ENCODE data around the gene DNAAF5.
"Not testable (repeated sequence)": the region's sequence is repeated elsewhere in the genome, so short reads cannot be mapped to it uniquely, and the experiment has no call there.

The DNAAF5 gene

GRCh38 chr7:730501-731439, 4.3 kb downstream of the DNAAF5 start:
- DNase-seq (ENCODE audit: low spot score), result no peak

DNA sequence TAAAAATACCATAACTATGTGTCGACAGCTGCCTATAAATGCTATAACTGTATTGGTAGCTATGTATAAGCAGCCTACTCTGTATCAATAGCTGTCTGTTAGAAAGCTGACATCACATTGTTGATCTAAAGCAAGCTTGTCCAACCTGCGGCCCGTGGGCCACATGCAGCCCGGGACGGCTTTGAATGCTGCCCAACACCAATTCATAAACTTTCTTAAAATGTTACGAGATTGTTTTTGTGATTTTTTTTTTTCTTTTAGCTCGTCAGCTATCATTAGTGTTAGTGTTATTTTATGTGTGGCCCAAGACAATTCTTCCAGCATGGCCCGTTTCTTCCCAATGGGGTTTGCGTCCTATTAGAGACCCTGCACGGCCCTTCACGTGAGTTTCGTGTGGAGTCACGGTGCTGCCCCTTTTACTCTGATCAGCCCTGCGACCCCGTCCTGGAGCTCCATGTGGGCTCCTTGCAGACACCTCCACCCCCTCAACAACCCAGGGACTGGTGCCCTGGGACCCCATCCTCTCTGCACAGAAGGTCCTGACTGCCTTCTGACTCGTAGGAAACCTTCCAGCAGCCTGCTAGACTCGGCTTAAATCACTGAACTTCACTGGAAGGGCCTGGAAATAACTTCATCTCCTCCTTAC, 5.1 kb downstream of the DNAAF5 start:
- DNase-seq (ENCODE audit: low spot score), result no peak

- peak; percentile 13 for DNase-seq (ENCODE audit: low spot score)
Observed at GRCh38 chr7:732094-732541, 5.6 kb downstream of the DNAAF5 start.

- DNase-seq (ENCODE audit: low spot score), result no peak
Observed at GRCh38 chr7:732556-732955, 6.1 kb downstream of the DNAAF5 start.

DNA sequence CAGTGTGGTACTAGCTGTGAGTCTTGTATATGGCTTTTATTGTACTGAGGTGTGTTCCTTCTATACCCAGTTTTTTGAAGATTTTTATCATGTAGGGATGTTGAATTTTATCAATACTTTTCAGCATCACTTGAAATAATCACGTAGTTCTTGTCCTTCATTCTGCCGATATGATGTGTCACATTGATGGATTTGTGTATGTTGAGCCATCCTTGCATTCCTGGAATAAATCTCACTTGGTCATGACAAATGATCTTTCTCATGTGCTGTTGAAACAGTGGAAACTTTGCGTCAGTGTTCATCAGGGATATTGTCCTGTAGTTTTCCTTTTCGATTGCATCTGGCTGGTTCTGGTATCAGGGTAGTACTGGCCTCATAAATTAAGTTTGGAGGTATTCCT, 7.7 kb downstream of the DNAAF5 start:
- DNase-seq (ENCODE audit: low spot score), result no peak

DNA sequence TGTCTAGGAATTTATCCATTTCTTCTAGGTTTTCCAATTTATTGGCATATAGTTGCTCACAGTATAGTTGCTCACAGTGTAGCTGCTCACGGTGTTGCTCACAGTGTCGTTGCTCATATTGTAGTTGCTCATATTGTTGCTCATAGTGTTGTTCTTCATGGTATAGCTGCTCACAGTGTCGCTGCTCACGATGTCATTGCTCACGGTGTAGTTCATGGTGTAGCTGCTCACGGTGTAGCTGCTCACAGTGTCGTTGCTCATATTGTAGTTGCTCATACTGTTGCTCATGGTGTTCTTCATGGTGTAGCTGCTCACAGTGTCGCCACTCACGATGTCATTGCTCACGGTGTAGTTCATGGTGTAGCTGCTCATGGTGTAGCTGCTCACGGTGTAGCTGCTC, 8.3 kb downstream of the DNAAF5 start:
- DNase-seq (ENCODE audit: low spot score), result no peak

- DNase-seq (ENCODE audit: low spot score), result no peak
Observed at GRCh38 chr7:738241-738640, 11.7 kb downstream of the DNAAF5 start.

DNA sequence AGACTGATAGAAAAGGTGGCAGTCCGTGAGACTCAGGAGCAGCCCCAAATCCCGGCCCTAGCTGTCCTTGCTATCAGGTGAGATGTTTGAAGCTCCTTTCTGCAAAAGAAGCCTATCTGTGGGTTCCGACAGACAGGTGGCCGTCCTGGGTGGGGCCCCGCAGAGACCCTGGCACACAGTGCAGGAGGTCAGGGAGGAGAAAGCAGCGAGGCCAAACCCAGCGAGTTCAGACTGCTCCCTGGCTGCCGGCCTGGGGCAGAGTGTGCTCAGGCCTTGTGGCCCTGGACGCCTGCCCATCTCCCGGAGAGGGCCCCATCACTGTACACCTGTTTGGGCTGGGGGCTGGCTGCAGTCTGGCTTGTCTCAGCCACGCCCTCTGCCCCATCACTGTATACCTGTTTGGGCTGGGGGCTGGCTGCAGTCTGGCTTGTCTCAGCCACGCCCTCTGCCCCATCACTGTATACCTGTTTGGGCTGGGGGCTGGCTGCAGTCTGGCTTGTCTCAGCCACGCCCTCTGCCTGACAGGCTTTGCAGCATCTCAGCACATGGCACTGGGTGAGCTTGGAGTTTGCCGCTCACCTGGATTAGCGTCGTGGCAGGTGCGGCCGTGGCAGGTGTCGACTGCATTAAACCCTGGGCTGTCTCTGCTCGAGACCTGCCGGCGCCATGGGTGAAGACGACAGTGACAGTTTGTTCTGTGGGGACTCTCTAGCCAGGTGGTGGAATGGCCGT, 12.4 kb downstream of the DNAAF5 start:
- DNase-seq (ENCODE audit: low spot score), result no peak

GRCh38 chr7:739455-739982, 13.0 kb downstream of the DNAAF5 start:
- DNase-seq (ENCODE audit: low spot score), result no peak

DNA sequence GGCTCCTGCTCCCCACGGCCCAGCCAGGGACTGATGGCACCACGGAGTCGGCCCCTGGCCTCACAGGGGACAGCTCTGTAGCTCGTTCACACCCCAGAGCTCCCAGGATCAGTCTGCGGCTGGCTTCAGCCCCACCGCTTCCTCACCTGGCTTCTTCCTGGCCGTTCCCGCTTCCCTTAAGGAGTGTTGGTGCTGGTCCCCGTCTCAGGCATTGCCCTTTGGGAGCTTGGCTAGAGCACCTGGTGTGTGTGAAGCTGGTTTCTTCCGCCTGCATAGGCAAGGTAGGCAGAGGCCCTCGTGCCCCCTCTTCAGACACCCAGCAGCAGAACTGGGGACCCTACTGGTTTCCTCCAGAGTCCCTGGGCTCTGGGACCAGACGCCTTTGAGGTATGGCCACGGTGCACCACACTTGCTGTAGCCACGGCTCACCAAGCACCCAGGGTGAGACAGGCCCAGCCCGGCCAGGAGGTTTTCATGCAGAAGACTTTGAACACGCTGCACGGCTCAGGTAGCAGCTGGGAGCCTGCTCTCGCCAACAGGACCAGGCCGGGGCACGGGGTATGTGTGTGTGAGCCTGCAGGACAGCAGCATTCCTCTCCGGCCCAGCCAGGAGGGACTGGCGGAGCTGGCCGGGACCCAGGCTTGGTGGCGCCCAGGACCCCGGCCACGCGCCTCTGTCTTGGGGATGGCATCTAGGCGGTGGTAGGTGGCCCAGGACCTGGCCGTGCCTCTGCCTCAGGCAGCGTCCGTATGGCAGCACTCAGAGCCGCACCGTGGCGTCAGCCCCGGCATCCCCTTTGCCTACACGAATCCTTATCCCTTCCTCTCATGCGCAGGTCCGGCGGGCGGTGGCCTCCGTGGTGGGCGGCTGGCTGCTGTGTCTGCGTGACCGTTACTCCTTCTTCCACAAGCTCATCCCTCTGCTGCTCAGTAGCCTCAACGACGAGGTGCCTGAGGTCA, 13.8 kb downstream of the DNAAF5 start:
- no peak for DNase-seq (ENCODE audit: low spot score)

DNA sequence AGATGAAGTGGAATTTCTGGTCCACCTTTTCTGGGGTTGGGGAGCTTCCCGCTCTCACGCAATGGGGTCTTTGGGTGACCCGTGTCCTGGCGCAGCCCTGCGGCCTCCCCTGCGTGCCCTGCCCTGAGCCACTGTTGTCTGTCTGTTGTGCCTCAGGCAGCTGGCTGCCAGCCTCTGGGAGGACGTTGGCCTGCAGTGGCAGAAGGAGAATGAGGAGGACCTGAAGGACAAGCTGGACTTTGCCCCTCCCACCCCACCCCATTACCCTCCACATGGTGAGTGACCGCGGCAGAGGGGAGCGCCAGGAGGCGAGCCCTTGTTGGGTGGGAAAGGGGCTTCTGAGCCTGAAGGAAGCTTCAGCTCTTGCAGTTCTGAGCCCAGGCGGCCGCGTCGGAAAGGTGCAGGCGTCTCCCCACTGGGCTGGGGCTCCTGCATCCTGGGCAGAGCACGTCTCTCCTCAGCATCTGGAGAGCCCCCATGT, 14.7 kb downstream of the DNAAF5 start:
- DNase-seq (ENCODE audit: low spot score), result no peak

GRCh38 chr7:741850-742249, 15.4 kb downstream of the DNAAF5 start:
- no peak for DNase-seq (ENCODE audit: low spot score)

DNA sequence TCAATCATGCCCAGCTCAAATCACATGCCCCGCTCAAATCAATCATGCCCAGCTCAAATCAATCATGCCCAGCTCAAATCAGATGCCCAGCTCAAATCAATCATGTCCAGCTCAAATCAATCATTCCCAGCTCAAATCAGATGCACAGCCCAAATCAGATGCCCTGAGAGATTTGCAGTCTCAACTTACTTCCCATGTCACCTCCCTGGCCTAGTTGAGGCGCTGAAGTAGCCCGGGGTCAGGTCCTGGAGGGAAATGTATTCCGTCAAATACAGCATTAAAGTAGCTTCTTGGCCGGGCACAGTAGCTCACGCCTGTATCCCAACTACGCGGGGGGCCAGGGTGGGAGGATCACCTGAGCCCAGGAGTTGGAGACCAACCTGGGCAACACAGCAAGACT, 16.3 kb downstream of the DNAAF5 start:
- no peak for DNase-seq (ENCODE audit: low spot score)

DNA sequence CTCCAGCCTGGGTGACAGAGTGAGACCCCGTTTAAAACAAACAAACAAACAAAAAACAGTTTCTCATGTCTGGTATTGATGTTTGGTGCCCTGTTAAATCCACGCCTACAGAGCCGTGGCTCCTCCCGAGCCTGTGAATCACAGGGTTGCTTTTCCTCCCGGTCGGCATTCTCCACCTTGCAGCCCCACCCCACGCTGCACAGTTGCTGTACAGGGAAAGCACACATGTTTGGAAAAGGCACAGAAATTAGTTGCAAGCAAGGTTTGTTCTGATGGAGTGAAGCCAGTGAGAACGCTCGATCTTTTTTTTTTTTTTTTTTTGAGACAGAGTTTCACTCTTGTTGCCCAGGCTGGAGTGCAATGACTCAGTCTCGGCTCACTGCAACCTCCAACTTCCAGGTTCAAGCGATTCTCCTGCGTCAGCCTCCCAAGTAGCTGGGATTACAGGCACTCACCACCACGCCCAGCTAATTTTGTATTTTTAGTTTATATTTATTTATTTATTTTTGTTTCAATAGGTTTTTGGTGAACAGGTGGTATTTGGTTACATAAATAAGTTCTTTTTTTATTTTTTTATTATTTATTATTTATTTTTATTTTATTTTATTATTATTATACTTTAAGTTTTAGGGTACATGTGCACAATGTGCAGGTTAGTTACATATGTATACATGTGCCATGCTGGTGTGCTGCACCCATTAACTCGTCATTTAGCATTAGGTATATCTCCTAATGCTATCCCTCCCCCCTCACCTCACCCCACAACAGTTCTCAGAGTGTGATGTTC, 17.0 kb downstream of the DNAAF5 start:
- not testable (repeated sequence) for DNase-seq (ENCODE audit: low spot score)

DNA sequence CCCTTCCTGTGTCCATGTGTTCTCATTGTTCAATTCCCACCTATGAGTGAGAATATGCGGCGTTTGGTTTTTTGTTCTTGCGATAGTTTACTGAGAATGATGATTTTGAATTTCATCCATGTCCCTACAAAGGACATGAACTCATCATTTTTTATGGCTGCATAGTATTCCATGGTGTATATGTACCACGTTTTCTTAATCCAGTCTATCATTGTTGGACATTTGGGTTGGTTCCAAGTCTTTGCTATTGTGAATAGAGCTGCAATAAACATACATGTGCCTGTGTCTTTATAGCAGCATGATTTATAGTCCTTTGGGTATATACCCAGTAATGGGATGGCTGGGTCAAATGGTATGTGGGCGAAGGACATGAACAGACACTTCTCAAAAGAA, 17.6 kb downstream of the DNAAF5 start:
- DNase-seq (ENCODE audit: low spot score), result not testable (repeated sequence)

DNA sequence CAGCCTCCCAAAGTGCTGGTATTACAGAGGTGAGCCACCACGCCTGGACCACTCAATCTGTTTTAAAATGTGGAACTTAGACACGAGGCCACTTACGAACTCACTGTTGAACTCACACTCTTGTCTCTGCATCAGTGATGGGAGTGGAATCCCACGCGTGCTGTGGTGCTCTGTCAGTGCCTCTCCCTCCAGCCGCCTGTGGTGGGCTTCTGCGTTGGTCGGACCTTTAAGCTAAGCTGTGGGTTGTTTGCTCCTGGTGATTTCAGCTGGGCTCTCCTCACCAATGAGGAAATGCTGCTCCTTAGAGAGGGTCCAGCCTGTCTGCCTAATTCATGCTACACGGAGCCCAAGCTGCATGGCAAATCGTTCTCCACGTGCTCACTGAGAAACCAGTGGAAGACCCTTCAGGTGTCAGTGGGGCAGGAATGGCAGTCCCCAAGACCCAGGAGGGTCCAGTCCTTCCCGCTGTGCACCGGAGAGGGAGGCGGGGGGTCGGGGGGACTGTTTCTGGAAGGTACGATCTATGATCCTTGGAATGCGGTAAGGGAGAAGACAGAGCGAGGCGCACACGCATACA, 18.4 kb downstream of the DNAAF5 start:
- DNase-seq (ENCODE audit: low spot score), result no peak

DNA sequence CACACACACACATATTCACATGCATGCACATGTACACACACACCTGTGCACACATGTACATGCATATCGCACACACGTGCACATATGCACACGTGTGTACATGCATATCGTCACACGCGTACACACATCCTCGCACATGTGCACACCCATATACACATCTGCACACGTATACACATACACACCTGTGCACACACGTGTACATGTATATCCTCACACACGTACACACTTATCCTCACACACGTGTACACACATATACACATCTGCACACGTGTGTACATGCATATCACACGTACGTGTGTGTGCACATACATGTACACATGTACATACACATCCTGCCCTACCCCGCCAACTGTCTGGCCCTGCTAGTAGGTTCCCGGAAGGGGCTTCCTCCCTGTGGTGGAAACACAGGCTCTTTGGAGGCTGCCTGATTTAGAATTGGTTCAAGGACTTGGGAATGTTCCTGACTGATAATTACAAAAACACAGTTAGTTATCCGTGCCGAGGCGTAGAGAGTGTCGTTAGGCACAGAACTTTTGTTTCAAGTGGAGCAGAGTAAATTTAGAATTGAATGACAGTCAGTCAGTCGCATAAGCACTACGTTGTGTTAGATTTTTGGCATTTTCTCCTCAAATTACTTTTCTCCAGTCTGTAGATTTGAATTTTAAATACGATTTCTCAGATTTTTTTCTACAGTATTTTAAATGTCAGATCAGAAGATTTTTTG, 19.1 kb downstream of the DNAAF5 start:
- no peak for DNase-seq (ENCODE audit: low spot score)

- DNase-seq (ENCODE audit: low spot score), result no peak
Observed at GRCh38 chr7:746155-747061, 19.9 kb downstream of the DNAAF5 start.
